Raji (cell line): ENCODE results near the gene HSD17B8.
A peak's percentile ranks its signal among the peaks of the same experiment; 100 is the strongest.

Experiments used
- POLR2A ChIP-seq: IDR thresholded peaks from 2 replicates; pipeline ENCODE4 v1.6.1; 2011; ENCODE audit warnings: low read depth, low read length, control low read depth; ENCODE audit not compliant: insufficient read depth

HSD17B8 gene

GRCh38 chr6:33206864-33207551 lies 2.6 kb downstream of the HSD17B8 start:
- no peak; the same call in 1 of the 2 replicates for TF ChIP-seq POLR2A

- no peak for TF ChIP-seq POLR2A
Measured at GRCh38 chr6:33207552-33208090, 3.2 kb downstream of the HSD17B8 start.

GRCh38 chr6:33208091-33208967 lies 3.9 kb downstream of the HSD17B8 start, which contains the start of gene RING1:
Gene RING1, plus strand, starts transcription at chr6:33208500. Its CDS starts 323 bp downstream, at chr6:33208823.
- peak; percentile 90 for TF ChIP-seq POLR2A

GRCh38 chr6:33209856-33210255 lies 5.4 kb downstream of the HSD17B8 start:
- no peak for TF ChIP-seq POLR2A

- TF ChIP-seq POLR2A: no peak
Measured at GRCh38 chr6:33211136-33211535, 6.7 kb downstream of the HSD17B8 start.

GRCh38 chr6:33211666-33212422 lies 7.4 kb downstream of the HSD17B8 start:
- TF ChIP-seq POLR2A: no peak

- TF ChIP-seq POLR2A: no peak
Measured at GRCh38 chr6:33212857-33213165, 8.4 kb downstream of the HSD17B8 start.

- TF ChIP-seq POLR2A: 0 out of 2 replicates have a peak, but pooled peaks have one; percentile 24
Measured at GRCh38 chr6:33213166-33213988, 8.9 kb downstream of the HSD17B8 start.

GRCh38 chr6:33213989-33214335 lies 9.5 kb downstream of the HSD17B8 start:
- no peak for TF ChIP-seq POLR2A

GRCh38 chr6:33215271-33216116 lies 11.0 kb downstream of the HSD17B8 start:
- TF ChIP-seq POLR2A: no peak

GRCh38 chr6:33216117-33216649 lies 11.7 kb downstream of the HSD17B8 start:
- TF ChIP-seq POLR2A: no peak

GRCh38 chr6:33217246-33217645 lies 12.8 kb downstream of the HSD17B8 start:
- no peak for TF ChIP-seq POLR2A

- no peak for TF ChIP-seq POLR2A
Measured at GRCh38 chr6:33217681-33218080, 13.2 kb downstream of the HSD17B8 start.
